Umbilical cord (tissue), 2 donors: ENCODE measurements around the gene CAPN14. TPM values are rescaled to one million over a fixed set of nuclear protein-coding genes. Genes with fewer than 3 reads are reported as not detected.
"Not testable (repeated sequence)": the region's sequence is repeated elsewhere in the genome, so short reads cannot be mapped to it uniquely, and the experiment has no call there.

Experiments used
- DNase-seq: peaks from one replicate; pipeline ENCODE4 v3.0.0-alpha.2; 2015; ENCODE audit warnings: low spot score
- total RNA-seq: library from RNA; depleted of rRNA; stranded (reverse); fragments of >200 nt; gene quantifications from one replicate; pipeline ENCODE4 v1.2.3, GENCODE V29; 2014; ENCODE audit warnings: low replicate concordance; ENCODE audit not compliant: insufficient read depth

Gene CAPN14
- total RNA-seq, 1 donor from 2014 or later: 0.96 TPM

DNA sequence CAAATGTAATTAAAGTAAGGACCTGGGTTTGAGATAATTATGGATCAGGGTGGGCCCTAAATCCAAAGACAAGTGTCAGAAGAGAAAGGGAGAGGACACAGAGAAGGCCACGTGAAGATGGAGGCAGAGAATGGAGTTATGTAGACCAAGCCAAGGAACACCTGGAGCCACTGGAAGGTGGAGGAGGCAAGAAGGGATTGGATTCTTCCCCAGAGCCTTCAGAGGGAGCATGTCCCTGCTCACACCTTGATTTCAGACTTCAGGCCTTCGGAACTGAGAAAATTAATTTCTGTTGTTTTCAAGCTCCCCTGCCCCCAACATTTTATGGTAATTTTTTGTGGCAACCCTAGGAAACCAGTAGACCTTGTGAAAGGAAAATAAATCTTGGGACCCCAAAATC, 19.6 kb downstream of the CAPN14 start:
- no peak for DNase-seq

GRCh38 chr2:31197166-31197565, 20.1 kb downstream of the CAPN14 start:
- no peak for DNase-seq

GRCh38 chr2:31196622-31197021, 20.7 kb downstream of the CAPN14 start:
- DNase-seq: no peak

DNA sequence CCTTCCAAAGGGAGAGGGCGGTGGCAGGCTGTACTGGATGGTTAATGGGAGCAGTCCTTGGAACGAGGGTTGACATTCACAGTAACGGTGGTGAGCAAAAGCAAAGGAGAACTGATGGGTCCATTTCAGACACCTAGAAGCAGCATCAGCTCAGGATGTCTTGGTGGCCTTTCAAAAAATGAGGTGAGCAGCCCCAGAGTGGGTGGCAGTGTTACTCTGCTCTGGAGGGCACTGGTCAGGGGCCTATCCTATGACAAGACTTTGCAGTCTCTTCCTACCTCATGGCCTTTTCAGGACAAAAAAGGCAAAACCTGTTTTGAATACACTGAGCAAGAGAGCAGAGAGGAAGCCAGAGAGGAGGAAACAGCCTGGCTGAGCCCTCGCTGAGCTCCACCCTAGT, 23.5 kb downstream of the CAPN14 start:
- no peak for DNase-seq

DNA sequence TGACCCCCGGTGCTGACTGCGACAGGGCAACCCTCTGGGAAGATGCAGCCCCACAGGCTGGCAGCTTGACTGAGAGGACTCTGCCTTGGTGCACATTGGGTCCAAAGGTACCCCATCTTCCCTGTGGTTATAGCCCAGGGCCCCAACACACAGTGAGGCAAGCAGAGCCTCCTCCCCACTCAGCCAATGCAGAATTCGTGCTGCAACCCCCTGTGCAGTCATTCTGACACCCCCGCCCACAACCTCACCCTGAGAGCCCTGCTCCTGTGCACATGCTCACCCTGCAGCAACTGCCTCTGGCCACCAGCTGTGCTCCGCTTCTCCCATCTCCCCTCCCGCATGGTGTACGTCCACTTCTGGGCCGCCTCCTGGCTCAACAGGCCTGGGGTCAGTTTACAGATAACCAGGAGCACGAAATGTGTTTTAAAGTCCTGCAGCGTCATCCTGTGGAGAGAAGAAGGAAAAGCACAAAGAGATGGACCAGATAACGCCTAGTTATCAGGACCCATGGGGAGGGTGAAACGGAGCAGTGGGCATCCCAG, 24.4 kb downstream of the CAPN14 start:
- DNase-seq: no peak

DNA sequence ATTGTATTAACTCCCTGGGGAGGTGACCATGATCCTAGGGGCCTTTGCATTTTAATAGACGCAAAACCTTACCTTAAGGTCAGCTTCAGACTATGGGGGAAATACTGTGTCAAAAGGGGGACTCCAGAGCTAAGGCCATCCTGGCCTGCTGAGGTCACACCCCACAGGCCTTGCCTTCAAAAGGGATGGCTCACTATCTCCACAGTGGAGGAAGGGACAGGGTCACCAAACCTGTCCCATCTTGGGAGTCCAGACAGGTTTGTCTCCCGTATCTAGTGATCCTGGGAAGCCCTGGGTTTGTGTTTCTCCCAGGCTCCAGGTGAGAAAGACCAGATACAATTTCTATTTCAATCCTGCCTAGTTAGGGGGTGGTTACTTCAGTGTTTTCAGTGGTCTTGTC, 24.9 kb downstream of the CAPN14 start:
- DNase-seq: no peak

DNA sequence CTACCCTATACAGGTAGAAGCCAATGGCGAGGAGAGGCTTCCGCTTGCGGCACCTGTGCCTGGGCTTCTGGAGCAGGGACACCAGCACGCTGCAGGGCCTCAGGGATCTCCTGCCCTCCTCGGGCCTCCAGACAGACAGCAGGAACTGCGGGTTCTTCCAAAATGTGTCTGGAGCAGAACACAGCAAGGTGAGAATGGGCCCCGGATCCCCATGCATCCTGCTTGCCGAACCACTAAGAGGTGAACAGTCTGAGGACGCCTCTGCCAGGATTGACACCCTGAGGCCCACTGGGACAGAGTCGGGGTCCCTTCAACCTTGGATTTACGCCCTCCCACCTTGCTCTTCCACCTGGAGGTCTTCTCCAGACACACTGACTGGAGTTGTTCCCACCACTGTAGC, 25.4 kb downstream of the CAPN14 start:
- DNase-seq: no peak

- DNase-seq: no peak
These were observed 27.1 kb downstream of the CAPN14 start for GRCh38 chr2:31190188-31190587.

- DNase-seq: no peak
These were observed 28.2 kb downstream of the CAPN14 start for GRCh38 chr2:31189141-31189540.

GRCh38 chr2:31188131-31188530, 29.2 kb downstream of the CAPN14 start:
- DNase-seq: no peak

GRCh38 chr2:31187166-31187565, 30.1 kb downstream of the CAPN14 start:
- no peak for DNase-seq

- not testable (repeated sequence) for DNase-seq
These were observed 33.3 kb downstream of the CAPN14 start for GRCh38 chr2:31183973-31184372.

DNA sequence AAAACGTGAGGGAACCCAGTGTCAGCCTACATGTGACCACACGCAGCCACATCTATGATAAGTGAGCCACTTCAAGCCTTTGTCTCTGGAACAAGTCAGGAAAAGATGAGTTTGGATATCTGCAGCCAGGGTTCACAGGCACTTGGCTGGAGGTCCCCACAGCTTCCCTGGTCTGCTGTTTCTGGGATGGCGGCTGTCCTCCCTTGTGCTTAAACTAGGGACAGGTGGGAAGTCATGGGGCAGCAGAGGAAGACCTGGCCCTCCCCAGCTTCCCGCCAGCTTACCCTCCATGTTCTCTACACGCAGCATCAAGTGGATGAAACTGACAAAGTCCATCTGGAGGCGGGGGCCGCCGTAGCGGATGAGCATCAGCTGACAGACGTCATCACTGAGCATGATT, 40.6 kb downstream of the CAPN14 start:
- DNase-seq: no peak

- no peak for DNase-seq
These were observed 46.2 kb downstream of the CAPN14 start for GRCh38 chr2:31171142-31171541.

GRCh38 chr2:31170071-31170698, 47.1 kb downstream of the CAPN14 start:
- DNase-seq: peak; percentile 75

GRCh38 chr2:31168291-31168690, 49.0 kb downstream of the CAPN14 start:
- no peak for DNase-seq

DNA sequence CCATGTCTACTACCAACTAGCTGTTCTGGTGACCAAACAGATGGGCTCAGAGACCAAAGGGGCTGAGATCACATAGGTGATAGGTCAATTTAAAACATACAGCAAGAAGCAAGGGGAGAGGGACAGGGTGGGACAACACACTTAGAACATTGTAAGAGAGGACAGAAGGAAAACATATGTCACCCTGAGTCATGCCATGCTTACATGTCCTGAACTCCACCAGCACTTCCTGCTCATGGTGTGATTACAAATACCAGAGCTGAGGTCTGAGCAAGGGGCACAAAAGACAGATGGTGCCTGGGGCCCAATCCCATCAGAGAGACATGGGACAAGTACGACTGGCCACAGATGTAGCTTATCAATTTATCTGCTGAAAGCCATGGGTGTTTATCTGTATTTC, 50.4 kb downstream of the CAPN14 start:
- DNase-seq: no peak

GRCh38 chr2:31163011-31163539, 54.2 kb downstream of the CAPN14 start:
- no peak for DNase-seq

DNA sequence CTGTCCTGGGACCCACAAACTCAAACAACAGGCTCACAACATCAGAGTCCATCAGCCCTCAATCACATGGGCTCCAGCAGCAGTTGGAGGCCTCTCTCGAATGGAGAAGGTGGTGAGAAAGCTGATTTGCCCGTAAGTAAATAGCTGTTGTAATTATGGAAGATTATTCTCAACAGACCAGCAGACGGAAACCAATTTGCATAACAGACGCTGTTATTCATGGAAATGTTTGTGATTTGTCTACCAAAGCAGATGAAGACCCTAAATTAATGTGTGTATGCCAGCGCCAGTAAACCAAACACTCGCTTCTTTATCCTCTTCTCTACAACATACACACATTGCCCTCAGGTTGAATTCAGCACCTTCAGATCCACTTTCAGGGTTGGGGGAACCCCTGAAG, 55.7 kb downstream of the CAPN14 start:
- no peak for DNase-seq

DNA sequence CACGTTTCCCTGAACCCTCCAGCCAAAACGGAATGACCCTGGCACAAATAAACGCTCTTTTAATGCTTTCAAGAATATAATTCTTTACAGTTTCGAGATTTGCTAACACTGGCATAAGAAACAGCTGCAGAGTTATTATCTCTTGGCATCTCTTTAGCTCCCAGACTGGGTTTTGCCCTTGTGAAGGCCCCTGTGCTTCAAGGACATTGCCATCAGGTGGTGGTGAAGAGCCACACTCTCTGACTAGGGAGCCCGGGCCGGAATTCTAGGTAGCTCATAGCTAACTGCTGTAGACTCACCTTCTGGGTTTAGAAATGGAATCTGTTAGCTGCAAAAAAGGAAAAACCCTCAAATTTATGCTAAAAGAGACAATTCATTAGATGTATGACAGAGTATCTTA, 65.8 kb downstream of the CAPN14 start:
- DNase-seq: no peak

GRCh38 chr2:31150120-31150670, 67.1 kb downstream of the CAPN14 start:
- no peak for DNase-seq

GRCh38 chr2:31148514-31148913, 68.8 kb downstream of the CAPN14 start:
- DNase-seq: no peak

GRCh38 chr2:31147645-31148044, 69.7 kb downstream of the CAPN14 start:
- DNase-seq: no peak
